ENCODE measurements around the gene MKI67.

DNA sequence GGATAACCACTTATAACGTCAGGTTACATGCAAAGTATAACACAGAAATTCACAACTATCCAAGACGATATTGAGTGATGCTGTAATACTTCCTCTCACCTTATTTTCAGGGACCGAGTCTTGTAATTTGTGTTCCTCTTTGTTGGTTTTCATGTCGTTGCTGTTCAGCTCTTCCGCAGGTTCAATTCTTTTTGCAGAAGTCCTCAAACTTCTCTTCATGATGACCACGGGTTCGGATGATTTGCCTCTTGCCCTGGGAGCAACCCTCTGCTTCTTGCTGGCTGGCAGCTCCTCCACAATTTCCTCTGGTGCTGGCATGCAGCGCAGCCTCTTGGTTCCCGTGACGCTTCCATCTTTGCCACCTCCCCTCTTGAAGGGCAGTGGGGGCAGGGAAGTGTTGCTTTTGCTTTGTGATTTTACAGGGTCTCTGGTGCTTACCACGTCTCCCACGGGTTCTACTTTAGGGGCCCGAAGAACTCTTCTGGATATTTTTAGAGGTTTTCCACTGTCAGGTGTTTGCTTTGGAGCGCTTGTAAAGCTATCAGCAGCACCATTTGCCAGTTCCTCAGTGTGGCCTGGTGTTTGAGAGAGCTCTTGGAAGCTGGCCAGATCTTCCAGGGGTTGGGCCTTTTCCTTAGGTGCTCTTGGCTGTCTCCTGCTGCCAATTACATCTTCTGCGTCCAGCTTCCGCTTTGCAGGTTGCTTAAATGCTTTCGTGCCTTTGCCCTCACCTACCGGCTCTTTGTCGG lies 23.6 kb downstream of the MKI67 start:
- TF ChIP-seq, protein P1, sequence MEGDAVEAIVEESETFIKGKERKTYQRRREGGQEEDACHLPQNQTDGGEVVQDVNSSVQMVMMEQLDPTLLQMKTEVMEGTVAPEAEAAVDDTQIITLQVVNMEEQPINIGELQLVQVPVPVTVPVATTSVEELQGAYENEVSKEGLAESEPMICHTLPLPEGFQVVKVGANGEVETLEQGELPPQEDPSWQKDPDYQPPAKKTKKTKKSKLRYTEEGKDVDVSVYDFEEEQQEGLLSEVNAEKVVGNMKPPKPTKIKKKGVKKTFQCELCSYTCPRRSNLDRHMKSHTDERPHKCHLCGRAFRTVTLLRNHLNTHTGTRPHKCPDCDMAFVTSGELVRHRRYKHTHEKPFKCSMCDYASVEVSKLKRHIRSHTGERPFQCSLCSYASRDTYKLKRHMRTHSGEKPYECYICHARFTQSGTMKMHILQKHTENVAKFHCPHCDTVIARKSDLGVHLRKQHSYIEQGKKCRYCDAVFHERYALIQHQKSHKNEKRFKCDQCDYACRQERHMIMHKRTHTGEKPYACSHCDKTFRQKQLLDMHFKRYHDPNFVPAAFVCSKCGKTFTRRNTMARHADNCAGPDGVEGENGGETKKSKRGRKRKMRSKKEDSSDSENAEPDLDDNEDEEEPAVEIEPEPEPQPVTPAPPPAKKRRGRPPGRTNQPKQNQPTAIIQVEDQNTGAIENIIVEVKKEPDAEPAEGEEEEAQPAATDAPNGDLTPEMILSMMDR (IDR thresholded peaks at IDR 0.05), result no peak
- TF ChIP-seq EZH2 (IDR thresholded peaks at IDR 0.05; ENCODE audit: borderline replicate concordance, insufficient read depth, low read depth, low read length, poor library complexity, severe bottlenecking), result no peak

All from B cell (primary cell).